GM21360 (cell line): ENCODE measurements around the gene SECISBP2.
"Not testable (repeated sequence)": the region's sequence is repeated elsewhere in the genome, so short reads cannot be mapped to it uniquely, and the experiment has no call there.

Experiments used
- ATAC-seq: cut with Tn5 transposase; IDR thresholded peaks from one replicate; pipeline ENCODE4 v1.9.1; 2021; ENCODE audit warnings: mild to moderate bottlenecking, moderate library complexity; ENCODE audit not compliant: unreplicated experiment

SECISBP2 gene, protein sequence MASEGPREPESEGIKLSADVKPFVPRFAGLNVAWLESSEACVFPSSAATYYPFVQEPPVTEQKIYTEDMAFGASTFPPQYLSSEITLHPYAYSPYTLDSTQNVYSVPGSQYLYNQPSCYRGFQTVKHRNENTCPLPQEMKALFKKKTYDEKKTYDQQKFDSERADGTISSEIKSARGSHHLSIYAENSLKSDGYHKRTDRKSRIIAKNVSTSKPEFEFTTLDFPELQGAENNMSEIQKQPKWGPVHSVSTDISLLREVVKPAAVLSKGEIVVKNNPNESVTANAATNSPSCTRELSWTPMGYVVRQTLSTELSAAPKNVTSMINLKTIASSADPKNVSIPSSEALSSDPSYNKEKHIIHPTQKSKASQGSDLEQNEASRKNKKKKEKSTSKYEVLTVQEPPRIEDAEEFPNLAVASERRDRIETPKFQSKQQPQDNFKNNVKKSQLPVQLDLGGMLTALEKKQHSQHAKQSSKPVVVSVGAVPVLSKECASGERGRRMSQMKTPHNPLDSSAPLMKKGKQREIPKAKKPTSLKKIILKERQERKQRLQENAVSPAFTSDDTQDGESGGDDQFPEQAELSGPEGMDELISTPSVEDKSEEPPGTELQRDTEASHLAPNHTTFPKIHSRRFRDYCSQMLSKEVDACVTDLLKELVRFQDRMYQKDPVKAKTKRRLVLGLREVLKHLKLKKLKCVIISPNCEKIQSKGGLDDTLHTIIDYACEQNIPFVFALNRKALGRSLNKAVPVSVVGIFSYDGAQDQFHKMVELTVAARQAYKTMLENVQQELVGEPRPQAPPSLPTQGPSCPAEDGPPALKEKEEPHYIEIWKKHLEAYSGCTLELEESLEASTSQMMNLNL

DNA sequence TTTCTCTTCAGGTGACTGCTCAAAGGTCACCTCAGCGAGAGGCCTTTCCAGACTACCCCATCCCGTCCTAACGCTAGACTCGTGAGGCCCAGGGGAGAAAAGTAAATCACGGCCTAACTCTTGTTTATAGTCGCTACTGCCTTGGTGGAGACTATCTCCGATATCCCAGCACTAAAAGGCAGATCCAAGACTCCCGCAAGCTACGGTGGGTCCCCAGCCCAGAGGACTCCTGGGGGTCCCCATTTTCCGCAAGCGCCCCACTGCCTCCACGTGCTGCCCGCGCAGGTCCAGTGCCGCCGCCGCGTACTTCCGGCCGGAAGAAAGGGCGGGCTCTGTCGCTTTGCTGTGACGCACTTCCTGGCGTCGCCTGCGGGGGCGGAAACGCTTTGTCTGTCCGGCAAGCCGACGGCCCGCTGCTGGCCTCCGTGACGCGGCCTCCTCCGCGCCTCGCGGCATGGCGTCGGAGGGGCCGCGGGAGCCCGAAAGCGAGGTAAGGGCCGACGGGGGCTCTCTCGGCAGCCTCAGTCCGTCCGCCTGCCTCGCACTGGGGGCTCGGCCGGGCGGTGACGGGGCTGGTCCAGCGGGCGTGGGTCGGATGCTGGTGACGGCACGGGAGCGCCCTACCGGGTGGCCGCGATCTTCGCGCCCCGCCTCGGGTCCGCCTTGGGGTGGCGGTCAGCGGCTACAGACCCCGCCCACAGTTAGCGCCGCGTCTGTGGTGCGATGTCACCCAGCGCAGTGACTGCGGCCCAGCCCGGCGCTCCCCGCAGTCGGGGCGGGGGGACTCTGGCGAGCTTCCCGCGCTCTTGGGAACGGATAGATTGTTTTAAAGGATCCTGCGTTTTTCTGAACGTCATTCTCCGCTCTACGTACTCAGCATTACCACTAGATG, at the start of gene SECISBP2:
Gene SECISBP2 (plus strand): TSS at position 378 of the 892 bp plus-strand sequence. CDS start 77 bp downstream, at position 455.
- ATAC-seq = peak; percentile 83

DNA sequence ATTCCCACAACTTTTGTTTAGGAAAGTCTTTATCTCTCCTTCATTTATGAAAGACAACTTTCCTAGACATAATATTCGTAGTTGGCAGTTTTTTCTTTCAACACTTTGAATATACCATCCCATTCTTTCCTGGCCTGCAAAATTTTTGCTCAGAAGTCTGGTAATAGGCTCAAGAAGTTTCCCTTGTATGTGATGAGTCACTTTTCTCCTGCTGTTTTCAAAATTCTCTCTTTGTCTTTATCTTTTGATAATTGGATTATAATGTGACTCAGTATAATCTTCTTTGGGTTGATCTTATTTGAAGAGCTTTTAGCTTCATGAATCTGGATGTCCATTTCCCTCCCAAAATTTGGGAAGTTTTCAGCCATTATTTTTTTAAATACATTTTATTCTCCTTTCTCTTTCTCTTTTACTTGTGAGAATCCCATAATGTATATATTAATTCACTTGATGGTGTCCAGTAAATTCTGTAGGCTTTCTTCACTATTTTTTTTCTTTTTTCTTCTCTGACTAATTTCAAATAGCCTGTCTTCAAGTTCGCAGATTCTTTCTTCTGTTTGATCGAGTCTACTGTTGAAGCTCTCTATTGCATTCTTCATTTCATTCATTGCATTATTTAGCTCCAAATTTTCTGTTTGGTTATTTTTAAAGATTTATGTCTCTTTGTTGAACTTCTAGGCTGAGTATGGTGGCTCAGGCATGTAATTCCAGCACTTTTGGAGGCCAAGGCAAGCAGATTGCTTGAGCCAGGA, 44.6 kb upstream of the SECISBP2 start:
- ATAC-seq = no peak

DNA sequence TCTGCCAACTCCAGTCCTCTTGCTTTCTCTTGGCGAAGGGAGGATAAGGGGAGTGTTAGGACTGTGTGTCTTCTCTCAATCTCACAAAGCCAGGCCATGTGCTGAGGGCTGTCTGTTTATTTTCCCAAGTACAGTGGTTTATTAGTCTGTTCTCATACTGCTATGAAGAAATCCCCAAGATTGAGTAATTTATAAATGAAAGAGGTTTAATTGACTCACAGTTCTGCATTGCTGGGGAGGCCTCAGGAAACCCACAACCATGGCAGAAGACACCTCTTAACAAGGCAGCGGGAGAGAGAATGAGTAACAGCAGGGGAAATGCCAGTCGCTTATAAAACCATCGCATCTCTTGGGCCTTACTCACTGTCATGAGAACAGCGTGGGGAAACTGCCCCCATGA, 43.5 kb upstream of the SECISBP2 start:
- ATAC-seq = no peak

DNA sequence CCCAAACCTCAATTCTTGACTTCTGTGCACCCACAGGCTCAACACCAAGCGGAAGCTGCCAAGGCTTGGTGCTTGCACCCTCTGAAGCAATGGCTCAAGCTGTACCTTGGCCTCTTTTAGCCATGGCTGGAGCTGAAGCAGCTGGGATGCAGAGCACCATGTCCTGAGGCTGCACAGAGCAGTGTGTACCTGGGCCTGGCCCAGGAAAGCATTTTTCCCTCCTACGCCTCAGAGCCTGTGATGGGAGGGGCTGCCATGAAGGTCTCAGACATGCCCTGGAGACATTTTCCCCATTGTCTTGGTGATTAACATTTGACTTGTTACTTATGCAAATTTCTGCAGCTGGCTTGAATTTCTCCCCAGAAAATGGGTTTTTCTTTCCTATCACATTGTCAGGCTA, 42.3 kb upstream of the SECISBP2 start:
- not testable (repeated sequence) for ATAC-seq

DNA sequence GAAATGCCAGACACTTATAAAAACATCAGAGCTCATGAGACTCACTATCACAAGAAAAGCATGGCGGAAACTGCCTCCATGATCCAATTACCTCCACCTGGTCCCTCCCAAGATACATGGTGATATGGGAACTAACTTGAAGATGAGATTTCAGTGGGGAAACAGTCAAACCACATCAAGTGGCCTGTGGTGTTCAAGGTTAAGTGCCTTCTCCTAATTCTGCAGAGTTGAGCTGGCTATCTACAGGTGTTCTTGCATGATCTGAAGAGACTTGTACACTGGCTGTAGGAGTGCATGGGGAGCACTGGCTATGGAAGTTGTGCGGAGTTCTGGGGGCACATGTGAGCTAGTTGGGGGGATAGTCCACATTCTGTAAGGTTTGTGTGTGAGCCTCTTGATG, 41.3 kb upstream of the SECISBP2 start:
- no peak for ATAC-seq

DNA sequence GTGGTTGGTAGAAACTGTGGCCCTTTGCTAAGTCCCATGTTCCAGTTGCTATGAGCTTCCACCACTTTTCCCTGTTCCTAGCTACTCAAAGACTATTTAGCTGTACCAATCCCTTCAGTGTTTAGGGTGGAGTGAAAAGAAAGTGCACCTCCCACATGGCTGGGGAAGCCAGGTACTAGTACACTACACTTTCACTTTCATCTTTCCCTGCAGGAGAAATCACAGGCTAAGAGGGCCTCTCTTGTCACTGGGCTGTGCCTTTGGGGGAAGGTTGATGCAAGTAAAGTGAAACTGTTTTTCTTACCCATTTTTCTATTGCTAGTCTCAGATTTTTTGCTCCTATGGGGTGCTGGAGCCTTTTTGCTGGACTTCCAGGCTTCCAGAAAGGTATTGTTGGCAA, 40.8 kb upstream of the SECISBP2 start:
- no peak for ATAC-seq

DNA sequence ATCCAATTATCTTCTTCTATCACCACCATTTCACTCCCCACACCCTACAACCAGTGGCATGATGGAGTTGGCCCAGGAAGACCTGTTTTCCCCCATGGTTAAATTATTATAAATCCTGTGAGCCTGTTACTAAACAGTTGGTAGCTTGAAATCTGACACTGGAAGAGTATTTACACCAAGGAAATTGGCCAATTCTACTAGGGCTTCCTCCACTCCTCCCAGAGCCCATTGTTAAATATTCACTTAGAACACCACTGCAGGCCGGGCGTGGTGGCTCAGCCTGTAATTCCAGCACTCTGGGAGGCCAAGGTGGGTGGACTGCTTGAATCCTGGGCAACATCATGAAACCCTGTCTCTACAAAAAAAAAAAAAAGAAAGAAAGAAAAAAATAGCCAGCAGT, 39.7 kb upstream of the SECISBP2 start:
- no peak for ATAC-seq

DNA sequence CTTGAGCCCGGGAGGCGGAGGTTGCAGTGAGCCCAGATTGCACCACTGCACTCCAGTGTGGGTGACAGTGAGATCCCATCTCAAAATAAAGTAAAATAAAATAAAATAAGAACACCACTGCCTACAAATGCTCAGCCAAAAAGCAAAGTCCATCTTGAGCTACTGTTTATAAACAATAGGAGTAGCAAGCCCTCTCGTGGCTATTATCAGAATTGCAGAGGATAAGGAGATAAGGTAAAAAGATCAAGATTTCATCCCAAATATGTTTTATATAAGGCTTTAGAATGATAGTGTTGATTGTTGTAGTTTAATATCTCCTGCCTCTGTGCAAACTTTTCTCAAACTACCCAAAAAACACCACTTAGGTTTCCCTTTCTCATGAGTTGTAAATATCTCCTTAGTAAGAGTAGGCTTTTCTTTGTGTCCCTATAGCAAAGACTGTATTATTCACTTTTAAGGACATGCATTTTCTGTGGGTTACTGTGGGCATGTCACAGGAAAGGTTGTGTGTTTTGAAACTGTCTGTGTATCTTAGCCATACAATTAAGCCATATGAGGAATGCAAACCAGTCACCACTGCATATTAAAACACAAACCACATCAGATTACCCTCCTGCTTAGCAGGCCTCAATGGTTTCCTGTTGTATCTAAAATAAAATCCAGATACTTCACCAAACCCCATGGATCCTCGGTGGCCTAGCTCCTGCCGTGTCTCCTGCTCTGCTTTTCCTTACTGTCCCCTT, 39.1 kb upstream of the SECISBP2 start:
- ATAC-seq = no peak

DNA sequence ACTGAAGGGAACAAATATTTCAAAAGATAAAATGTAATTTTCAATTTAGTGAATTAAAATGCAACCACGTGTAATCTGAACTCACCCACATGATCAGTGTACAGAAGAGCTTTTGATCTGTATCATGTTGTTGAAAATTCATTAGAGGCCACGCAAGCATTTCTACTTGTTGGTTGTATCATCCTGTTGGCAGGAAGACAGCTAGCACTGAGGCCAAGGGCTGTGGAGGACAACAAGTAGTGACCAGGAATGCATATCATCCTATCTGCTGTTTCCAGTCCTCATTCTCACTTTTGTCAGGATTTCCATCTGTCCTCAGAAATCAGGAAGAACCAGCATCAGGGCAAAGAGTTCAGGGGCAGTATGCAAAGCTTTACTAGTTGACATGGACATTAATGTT, 37.2 kb upstream of the SECISBP2 start:
- no peak for ATAC-seq

DNA sequence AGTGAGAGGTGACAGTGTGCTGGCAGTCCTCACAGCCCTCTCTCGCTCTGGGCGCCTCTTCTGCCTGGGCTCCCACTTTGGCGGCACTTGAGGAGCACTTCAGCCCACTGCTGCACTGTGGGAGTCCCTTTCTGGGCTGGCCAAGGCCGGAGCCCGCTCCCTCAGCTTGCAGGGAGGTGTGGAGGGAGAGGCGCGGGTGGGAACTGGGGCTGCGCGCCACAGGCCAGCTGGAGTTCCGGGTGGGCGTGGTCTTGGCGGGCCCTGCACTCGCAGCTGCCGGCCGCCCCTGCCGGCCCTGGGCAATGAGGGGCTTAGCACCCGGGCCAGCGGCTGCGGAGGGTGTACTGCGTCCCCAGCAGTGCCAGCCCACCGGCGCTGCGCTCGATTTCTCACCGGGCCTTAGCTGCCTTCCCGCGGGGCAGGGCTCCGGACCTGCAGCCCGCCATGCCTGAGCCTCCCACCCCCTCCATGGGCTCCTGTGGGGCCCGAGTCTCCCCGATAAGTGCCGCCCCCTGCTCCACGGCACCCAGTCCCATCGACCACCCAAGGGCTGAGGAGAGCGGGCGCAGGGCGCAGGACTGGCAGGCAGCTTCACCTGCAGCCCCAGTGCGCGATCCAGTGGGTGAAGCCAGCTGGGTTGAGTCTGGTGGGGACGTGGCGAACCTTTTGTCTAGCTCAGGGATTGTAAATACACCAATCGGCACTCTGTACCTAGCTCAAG, 35.9 kb upstream of the SECISBP2 start:
- not testable (repeated sequence) for ATAC-seq

DNA sequence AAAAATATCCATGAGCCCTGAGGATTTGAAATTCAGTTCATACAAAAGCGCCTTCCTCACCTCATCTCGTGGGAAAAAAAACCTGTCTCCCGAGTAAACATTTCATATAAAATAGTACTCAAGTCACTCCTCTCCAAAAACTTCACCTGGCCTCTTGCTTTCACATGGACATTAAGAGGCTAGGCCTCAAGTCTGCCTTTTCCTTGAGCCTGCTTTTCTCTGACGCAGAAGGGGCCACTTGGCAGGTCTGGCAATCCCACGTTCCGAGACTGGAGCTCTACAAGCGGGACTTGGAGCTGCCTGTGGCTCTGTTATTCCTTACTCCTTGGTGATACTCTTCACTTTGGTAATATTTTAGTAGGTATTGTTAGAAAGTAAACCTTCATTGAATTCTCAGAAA, 34.2 kb upstream of the SECISBP2 start:
- no peak for ATAC-seq

DNA sequence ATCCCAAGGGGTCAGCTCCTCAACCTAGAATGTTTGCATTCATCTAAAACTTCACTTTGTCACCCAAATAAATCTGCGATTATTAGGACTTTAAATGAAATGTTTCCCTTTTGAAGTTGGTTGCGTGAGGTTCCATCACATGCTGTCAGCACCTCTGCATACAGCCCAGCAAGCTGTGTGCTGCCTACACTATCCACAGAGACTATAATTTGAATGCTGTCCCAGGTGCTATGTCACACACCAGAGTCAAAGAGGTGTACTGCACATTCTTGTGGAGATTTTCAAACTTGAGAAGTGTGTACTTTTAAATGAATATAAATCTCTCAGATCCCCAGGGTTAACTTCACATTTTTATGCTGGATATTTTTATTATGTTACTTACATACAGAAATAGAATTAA, 26.6 kb upstream of the SECISBP2 start:
- ATAC-seq = no peak

DNA sequence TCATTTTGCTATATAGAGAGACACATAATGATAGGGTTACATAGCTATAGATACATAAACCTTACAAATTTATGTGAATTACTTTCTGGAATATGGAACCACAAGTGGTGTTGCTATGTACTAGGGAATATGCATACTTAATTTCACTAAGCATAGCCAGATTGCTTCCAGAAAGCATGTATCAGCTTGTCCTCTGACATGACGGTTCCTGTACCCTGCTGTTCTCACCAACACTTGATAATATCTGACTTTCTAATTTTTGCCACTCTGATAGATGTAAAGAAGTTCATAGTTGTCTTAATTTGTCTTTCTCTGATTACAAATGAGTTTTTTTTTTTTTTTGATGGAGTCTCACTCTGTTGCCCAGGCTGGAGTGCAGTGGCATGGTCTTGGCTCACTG, 25.3 kb upstream of the SECISBP2 start:
- ATAC-seq = no peak

DNA sequence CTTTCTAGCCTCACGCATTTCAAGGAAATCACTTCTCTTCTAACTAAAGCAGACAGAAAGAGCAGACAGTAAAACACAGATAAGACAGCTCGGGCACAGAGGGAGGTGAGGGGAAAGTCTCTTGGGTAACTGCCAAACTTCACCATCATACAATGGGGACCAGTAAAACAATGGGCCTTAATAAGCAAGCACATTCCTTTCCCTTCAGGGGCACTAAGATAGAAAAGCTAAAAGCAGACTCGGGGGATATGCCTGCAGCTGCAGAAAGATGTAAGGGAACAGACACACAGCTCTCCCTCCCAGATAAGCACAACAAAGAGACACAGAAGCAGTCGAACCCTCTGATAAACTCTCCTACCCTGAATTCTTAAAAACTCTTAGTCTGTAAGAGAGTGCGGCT, 22.9 kb upstream of the SECISBP2 start:
- ATAC-seq = no peak

DNA sequence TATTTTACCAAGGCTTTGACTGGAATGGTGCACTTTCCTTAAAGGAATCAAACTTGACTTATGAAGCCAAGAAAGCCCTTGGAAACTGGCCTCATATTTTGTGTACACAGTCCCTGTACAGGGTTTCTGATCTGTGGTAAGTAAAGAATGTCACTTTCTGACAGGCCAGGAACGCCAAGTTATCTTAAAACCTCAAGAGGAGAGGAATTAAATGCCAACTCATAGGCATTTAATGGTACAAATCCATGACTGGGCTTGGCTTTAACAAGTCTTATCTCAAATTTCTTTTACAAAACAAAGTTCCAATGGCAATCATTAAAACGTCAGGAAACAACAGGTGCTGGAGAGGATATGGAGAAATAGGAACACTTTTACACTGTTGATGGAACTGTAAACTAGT, 16.3 kb upstream of the SECISBP2 start:
- not testable (repeated sequence) for ATAC-seq

DNA sequence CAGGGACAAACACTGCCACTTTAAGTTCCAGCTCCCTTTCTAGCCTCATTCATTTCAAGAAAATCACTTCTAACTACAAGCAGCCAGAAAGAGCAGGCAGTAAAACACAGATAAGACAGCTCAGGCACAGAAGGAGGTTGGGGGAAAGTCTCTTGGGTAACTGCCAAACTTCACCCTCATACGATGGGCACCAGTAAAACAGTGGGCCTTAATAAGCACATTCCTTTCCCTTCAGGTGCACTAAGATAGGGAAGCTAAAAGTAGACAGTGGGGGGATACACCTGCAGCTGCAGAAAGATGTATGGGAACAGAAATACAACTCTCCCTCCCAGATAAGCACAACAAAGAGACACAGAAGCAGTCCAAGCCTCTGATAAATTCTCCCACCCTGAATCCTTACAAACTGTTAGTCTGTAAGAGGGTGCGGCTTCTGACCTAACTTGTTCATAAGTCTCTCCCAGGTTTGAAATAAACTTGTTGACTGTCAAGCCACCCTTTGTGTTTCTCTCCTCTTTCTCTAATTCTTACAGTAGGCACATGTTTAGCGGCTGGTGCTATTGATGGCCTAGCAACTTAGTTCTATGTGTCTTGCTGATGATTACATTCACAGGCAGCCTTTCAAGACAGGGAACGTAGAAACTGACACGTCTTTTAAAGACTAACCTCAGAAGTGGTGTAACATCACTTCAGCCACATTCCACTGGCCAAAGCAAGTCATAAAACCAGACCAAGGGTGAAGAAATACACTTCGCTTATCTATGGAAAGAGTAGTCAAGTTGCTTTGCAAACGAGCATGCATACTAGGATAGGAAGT, 14.1 kb upstream of the SECISBP2 start:
- no peak for ATAC-seq

DNA sequence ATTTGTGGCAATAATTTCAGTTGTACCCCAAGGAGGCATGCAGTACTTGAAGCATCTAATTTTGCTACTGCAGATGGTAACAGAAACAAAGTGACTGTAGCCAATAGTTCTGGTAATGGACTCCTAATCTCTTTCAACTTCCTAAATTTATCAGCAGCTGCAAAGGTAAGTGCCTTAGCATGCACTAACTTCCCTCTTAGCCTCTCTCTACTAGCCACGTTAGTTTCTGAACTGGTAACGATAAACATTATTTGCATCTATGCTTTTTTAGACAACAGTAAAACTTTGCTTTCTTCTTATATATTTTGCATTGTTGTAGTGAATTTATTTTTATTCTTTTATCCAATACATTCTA, 13.5 kb upstream of the SECISBP2 start:
- ATAC-seq = no peak

DNA sequence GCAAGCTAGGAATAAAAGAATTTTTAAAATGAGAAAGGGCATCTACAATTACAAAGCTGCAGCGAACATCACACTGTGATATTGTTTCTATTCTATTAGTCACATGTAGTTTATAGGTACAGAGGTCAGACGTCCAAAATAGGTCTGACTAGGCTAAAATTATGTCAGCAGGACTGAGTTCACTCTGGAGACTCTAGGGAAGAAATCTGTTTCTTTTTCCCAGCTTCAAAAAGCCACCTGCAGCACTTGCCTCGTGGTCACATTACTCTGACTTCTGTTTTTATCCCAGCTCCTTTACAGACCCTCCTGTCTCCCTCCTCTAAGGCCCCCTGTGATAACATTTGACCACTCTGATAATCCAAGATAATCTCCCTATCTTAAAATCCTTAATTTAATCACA, 12.4 kb upstream of the SECISBP2 start:
- ATAC-seq = no peak
